ENCODE results near the gene KIR2DL3.
"Not testable (repeated sequence)": the region's sequence is repeated elsewhere in the genome, so short reads cannot be mapped to it uniquely, and the experiment has no call there.

DNA sequence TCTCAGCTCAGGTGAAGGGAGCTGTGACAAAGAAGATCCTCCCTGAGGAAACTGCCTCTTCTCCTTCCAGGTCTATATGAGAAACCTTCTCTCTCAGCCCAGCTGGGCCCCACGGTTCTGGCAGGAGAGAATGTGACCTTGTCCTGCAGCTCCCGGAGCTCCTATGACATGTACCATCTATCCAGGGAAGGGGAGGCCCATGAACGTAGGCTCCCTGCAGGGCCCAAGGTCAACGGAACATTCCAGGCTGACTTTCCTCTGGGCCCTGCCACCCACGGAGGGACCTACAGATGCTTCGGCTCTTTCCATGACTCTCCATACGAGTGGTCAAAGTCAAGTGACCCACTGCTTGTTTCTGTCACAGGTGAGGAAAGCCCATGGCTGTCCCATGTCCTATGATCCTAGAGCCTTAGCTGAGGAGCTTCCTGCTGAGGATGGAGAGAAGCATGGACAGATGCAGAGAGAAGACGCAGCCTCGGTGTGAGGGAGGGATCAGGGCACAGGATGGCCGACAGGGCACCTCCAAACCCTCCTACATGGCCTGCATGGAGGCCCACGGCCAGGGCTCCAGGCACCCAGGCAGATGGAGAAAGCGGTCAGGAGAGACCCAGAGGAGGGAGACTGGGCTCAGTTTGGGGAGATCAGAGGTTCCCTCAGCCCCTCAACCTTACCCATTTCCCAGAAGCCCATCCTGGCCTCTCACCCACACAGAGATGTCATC, 36.9 kb downstream of the KIR2DL3 start:
- TF ChIP-seq, protein P1, sequence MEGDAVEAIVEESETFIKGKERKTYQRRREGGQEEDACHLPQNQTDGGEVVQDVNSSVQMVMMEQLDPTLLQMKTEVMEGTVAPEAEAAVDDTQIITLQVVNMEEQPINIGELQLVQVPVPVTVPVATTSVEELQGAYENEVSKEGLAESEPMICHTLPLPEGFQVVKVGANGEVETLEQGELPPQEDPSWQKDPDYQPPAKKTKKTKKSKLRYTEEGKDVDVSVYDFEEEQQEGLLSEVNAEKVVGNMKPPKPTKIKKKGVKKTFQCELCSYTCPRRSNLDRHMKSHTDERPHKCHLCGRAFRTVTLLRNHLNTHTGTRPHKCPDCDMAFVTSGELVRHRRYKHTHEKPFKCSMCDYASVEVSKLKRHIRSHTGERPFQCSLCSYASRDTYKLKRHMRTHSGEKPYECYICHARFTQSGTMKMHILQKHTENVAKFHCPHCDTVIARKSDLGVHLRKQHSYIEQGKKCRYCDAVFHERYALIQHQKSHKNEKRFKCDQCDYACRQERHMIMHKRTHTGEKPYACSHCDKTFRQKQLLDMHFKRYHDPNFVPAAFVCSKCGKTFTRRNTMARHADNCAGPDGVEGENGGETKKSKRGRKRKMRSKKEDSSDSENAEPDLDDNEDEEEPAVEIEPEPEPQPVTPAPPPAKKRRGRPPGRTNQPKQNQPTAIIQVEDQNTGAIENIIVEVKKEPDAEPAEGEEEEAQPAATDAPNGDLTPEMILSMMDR (IDR thresholded peaks at IDR 0.05; ENCODE audit: poor library complexity) = not testable (repeated sequence)
- not testable (repeated sequence) for TF ChIP-seq EZH2 (IDR thresholded peaks at IDR 0.05; ENCODE audit: borderline replicate concordance)
